Muscle of leg (tissue), 11 donors: ENCODE data around the gene KLHL2. TPM values are rescaled to one million over a fixed set of nuclear protein-coding genes. Genes with fewer than 3 reads are reported as not detected.
A peak's percentile ranks its signal among the peaks of the same experiment; 100 is the strongest.
"Not testable (repeated sequence)": the region's sequence is repeated elsewhere in the genome, so short reads cannot be mapped to it uniquely, and the experiment has no call there.

Source experiments
- DNase-seq: peaks from one replicate; pipeline ENCODE4 v3.0.0; 2013
- H3K27ac ChIP-seq: one replicate; pipeline ENCODE4 v1.5.1; 2013; ENCODE audit warnings: mild to moderate bottlenecking, low read length, control low read depth
- H3K27me3 ChIP-seq: one replicate; pipeline ENCODE4 v1.6.1; 2013; ENCODE audit warnings: low read length; ENCODE audit not compliant: control insufficient read depth, insufficient read depth
- H3K36me3 ChIP-seq: one replicate; pipeline ENCODE4 v1.6.1; 2013; ENCODE audit warnings: low read length; ENCODE audit not compliant: control insufficient read depth, insufficient read depth
- H3K4me1 ChIP-seq: one replicate; pipeline ENCODE4 v1.6.1; 2013; ENCODE audit warnings: low read length; ENCODE audit not compliant: control insufficient read depth, insufficient read depth
- H3K4me3 ChIP-seq: one replicate; pipeline ENCODE4 v1.5.1; 2013; ENCODE audit warnings: low read length, control low read depth
- H3K9me3 ChIP-seq: replicated peaks from 2 replicates; pipeline ENCODE4 v1.6.1; 2013; ENCODE audit warnings: low read depth, low read length; ENCODE audit not compliant: control insufficient read depth
- WGBS: methylation state at CpG from one replicate; pipeline ENCODE4 v1.1.5; 2013; ENCODE audit warnings: missing lambda C conversion rate; ENCODE audit not compliant: insufficient coverage; 5-methylcytosine and 5-hydroxymethylcytosine counted together
- polyA plus RNA-seq, 8 donors: library from polyadenylated mRNA; unstranded; fragments of 120-200 nt; gene quantifications; one replicate each; pipeline versions ENCODE4 v1.2.1 to v1.2.3, GENCODE V29; 2013; ENCODE audit warnings: inconsistent platforms in 1 of 8, low replicate concordance in 1 of 8; ENCODE audit not compliant: insufficient read length in 8 of 8, insufficient read depth in 1 of 8
- total RNA-seq: library from RNA; stranded (reverse); fragments of 120-200 nt; gene quantifications from one replicate; pipeline ENCODE4 v1.2.4, GENCODE V29; 2013

KLHL2 gene
- total and polyA plus RNA-seq, 9 donors: 6.2 to 10.3 (median 7.6) TPM

DNA sequence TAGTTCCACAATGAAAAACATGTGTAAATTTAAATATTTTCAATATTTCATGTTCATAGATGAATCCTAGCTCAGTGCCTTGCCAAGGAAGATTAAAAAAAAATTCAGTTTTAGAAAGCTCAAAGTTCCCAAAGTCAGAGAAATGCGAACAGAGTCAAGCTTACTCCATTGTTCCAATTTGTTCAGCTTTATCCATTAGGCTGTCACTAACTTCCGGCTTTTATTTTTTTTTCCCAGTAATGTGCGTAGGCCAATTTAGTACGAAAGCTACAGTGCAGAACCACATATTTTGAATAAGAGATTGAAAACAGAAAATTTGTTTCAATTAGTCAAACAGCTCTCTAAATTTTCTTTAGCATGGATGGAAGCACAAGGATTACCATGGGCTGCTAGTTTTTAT, 23.1 kb upstream of the KLHL2 start:
- Histone ChIP-seq H3K9me3 (no peaks in the 10 kb centered on the region), H3K27ac (no peak overlapping the region), H3K4me3 (no peak overlapping the region), H3K36me3 (no peaks in the 10 kb centered on the region), H3K4me1 (no peaks in the 10 kb centered on the region), H3K27me3 (no peaks in the 10 kb centered on the region)
- peak; percentile 14 for DNase-seq
- WGBS: 40% methylated on average over 1 of the region's 4 CpGs

DNA sequence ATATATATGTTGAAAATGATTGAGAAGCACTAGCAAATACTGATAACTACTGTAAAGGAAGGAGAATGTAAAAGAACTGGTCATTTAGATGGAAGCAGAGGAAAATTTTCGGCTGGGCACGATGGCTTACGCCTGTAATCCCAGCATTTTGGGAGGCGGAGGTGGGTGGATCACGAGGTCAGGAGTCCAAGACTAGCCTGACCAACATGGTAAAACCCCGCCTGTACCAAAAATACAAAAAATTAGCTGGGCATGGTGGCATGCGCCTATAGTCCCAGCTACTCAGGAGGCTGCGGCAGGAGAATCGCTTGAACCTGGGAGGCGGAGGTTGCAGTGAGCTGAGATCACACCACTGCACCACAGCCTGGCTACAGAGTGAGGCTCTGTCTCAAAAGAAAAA, 22.4 kb upstream of the KLHL2 start:
- not testable (repeated sequence) for H3K4me3 ChIP-seq, H3K27ac ChIP-seq, H3K9me3 ChIP-seq, H3K27me3 ChIP-seq, H3K4me1 ChIP-seq, DNase-seq, H3K36me3 ChIP-seq
- WGBS: 97% methylated on average over 9 of the region's 10 CpGs

DNA sequence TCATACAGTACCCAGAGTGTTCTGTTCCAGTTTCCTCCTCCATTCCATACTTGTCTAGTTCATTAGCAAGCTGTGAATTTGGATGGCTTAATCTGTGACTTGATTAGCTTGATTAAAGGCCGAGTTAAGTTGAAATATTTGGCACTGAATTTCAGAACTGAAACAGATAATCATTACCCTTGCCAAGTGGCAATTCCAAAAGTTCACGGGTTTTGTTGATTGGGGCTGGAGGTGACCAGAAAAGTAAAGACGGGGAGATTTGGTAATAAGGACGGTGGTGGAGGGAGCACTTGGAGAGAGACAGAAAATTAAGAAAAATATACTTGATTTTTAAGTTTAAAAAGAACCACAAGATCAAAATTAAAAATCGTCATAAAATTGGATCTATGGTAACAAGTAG, 21.9 kb upstream of the KLHL2 start:
- Histone ChIP-seq H3K4me1 (no peaks in the 10 kb centered on the region), H3K4me3 (no peak overlapping the region), H3K9me3 (no peaks in the 10 kb centered on the region), H3K27me3 (no peaks in the 10 kb centered on the region), H3K27ac (no peak overlapping the region), H3K36me3 (no peaks in the 10 kb centered on the region)
- no CpG with 5 or more reads among the region's 5 CpGs for WGBS
- DNase-seq: no peak

DNA sequence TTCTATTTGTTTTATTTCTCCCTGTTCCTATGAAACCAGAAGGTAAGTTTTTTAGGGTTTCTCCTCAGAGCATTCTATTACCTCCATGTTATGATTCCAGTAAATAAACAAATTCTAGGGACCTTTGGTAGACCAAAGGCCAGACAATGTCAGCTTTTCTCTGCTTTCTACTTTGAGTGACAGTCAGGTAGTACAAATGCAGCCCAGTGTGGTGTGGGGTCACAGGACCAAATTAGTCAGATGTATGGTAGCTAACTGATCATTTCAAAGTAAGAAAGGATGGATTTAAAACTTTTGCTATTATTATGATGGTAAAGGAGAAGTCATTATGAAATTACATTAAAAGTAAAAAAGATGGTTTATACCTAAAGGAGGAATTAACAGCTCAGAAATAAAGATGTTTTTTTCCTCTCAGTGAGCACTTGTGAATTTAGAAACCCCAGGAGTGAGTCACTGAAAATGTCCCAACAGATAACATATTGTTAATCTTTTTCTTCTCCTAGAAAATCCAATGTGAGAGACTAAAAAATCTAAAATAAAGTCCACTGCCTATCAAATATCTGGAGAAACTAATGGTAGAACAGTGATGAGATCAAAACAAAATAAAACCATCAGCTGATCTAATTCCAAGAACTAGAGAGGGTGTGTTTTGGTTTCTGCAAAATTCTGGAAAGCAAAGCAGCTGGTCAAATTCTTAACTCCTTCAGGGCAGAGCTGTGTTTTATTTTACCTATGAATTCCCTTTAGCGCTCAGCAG, 16.6 kb upstream of the KLHL2 start:
- Histone ChIP-seq H3K9me3 (no peaks in the 10 kb centered on the region), H3K4me1 (no peaks in the 10 kb centered on the region), H3K4me3 (no peak overlapping the region), H3K36me3 (no peaks in the 10 kb centered on the region), H3K27ac (no peak overlapping the region), H3K27me3 (no peaks in the 10 kb centered on the region)
- WGBS: no CpG with 5 or more reads among the region's 1 CpG
- DNase-seq: no peak

DNA sequence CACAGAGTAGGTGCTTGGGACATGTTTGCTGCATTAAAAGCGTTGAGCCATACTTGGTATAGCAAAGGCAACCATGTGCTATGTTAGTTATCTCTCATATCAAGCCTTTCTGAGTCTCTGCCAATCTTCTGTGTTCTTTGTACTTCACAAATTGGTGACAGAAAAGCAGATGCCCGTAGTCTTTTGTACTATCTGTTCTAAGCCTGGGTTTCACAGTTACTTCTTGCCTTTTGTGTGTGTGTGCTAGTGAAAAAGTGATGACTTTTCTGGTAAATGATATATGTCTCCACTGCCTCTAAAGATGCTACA, 16.1 kb upstream of the KLHL2 start:
- WGBS: no CpG with 5 or more reads among the region's 2 CpGs
- no peaks in the 10 kb centered on the region for H3K36me3 ChIP-seq
- H3K27ac ChIP-seq: no peak overlapping the region
- H3K4me1 ChIP-seq: no peaks in the 10 kb centered on the region
- no peaks in the 10 kb centered on the region for H3K9me3 ChIP-seq
- no peaks in the 10 kb centered on the region for H3K27me3 ChIP-seq
- H3K4me3 ChIP-seq: no peak overlapping the region
- DNase-seq: no peak

DNA sequence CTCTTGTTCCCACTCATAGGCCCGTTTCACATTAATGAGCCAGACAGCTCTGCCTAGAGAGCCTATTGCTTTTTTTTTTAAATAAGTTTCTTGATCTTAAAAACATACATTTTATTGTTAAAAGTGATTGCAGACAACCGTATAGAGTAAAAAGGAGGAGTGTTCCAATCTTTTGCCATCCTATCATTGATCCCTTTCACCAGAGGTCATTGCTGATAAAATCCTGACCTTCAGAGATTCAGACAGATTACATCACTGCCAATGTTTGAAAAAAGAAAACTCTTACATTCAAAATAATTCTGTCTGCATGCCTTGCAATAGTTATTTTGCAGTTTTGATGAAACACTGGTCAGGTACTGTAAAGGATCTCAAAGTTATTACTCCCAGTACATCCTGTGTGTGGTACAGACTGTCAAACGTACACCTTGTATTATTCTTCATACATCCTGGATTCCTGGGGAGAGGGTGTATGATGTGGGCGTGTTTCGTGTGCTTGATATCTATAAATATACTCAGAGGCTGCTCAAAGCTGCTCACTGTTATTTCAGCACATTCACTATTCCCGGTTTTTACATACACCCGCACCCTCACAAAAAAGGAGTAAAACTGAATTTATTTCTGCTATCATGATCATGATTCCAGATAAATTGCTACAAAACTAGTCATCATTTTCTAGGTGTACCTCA, 15.4 kb upstream of the KLHL2 start:
- Histone ChIP-seq H3K9me3 (no peaks in the 10 kb centered on the region), H3K27ac (no peak overlapping the region), H3K4me3 (no peak overlapping the region), H3K4me1 (no peaks in the 10 kb centered on the region), H3K36me3 (no peaks in the 10 kb centered on the region), H3K27me3 (no peaks in the 10 kb centered on the region)
- WGBS: 100% methylated on average over 1 of the region's 7 CpGs
- no peak for DNase-seq

DNA sequence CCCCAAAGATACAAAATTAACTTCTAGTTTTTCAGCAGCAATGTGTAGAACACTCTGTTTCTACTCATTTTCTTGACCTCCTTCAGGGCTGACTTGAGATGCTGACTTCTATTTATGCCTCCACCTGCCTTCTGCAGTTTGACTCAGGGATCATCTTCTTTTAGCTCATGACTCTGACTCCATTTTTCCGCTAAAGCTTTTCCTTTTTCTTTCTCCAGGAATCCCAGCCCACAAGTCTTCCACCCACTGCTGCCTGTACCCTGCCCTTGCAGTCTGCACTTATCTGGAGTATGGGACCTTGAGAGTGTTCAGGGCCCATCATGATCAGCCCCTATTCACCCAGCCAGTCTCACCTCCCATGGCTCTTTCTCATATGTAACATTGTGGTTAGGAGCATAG, 14.9 kb upstream of the KLHL2 start:
- Histone ChIP-seq H3K36me3 (no peaks in the 10 kb centered on the region), H3K27me3 (no peaks in the 10 kb centered on the region), H3K27ac (no peak overlapping the region), H3K4me1 (no peaks in the 10 kb centered on the region), H3K4me3 (no peak overlapping the region), H3K9me3 (no peaks in the 10 kb centered on the region)
- DNase-seq: no peak
- no CpG with 5 or more reads among the region's 1 CpG for WGBS

DNA sequence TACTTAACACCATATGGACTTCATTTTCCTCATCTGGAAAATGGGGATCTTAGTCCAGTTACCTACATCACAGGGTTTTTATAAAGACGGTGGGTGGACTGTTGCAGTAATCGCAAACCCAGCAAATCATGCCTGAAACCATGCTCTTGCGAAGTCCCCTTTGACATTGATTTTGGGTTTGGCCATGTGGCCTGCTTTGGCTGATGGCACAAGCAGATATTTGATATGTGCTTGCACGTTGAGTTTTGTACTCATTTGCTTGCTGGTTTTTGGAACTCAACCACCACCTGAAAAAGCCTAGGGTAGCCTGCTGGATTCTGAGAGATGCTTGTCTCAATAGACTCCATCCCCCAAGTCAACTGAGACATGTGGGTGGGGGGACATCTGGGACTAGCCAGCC, 14.4 kb upstream of the KLHL2 start:
- Histone ChIP-seq H3K4me1 (no peaks in the 10 kb centered on the region), H3K36me3 (no peaks in the 10 kb centered on the region), H3K9me3 (no peaks in the 10 kb centered on the region), H3K27ac (no peak overlapping the region), H3K4me3 (no peak overlapping the region), H3K27me3 (no peaks in the 10 kb centered on the region)
- WGBS: 40% methylated on average over 1 of the region's 4 CpGs
- no peak for DNase-seq

DNA sequence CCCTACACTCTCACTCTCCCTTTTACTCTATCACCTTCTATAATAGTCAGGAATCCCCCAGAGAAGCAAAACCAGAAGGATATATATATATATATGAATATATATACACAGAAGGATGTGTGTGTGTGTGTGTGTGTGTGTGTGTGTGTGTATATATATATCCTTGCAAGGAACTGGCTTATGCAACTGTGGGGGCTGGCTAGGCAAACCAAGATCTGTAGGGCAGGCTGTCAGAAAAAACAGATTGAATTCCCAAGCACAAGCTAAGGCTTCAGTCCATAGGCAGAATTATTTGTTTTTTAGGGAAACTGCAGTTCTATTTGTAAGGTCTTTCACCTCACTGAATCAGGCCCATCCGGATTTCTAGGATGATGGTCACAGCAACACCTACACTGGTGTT, 13.0 kb upstream of the KLHL2 start:
- Histone ChIP-seq H3K36me3 (no peaks in the 10 kb centered on the region), H3K4me1 (no peaks in the 10 kb centered on the region), H3K4me3 (no peak overlapping the region), H3K27me3 (no peaks in the 10 kb centered on the region), H3K9me3 (no peaks in the 10 kb centered on the region), H3K27ac (no peak overlapping the region)
- no CpG with 5 or more reads among the region's 1 CpG for WGBS
- DNase-seq: no peak

DNA sequence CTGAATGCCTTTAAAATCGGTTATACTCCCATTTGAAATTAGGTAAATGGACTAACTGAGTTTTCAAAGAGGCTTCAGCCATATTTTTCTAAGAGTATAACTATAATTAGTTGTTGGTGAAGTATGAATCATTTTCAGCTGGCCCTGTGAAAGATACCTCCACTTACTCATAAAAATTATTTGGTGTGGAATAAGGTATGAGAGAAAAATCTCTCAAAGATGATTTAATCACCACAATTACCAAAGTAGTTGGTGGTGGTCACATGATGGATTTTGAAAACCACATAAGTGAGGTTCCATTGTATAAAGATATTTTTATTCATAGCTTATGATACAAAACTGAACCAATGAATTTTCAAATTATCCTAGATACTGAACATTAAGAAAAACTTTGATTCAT, 9.0 kb upstream of the KLHL2 start:
- Histone ChIP-seq H3K36me3 (no peaks in the 10 kb centered on the region), H3K4me3 (no peak overlapping the region), H3K9me3 (no peaks in the 10 kb centered on the region), H3K4me1 (no peaks in the 10 kb centered on the region), H3K27ac (no peak overlapping the region), H3K27me3 (no peaks in the 10 kb centered on the region)
- no peak for DNase-seq
- WGBS: no CpG with 5 or more reads among the region's 1 CpG

DNA sequence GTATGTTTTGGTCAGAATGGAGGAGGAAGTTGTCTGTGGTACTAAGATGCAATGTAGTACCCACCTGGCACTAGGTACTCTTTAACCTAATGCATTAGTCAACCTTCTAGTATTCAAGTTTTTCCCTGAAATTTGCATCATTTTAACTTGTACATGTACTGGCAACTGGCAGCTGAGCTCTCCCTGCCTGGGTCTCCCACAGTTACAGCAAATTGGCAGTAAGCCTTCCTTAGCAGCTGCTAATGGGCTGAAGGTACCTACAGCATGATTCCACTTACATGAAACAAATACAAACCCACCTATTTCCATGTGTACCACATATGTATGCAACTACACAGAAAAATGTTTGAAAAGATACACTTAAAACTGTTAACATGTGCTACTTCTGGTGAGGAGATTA, 8.1 kb upstream of the KLHL2 start:
- no peak overlapping the region for H3K27ac ChIP-seq
- no peaks in the 10 kb centered on the region for H3K27me3 ChIP-seq
- H3K4me1 ChIP-seq: no peaks in the 10 kb centered on the region
- H3K9me3 ChIP-seq: no peaks in the 10 kb centered on the region
- no peaks in the 10 kb centered on the region for H3K36me3 ChIP-seq
- DNase-seq: no peak
- no peak overlapping the region for H3K4me3 ChIP-seq
